ENCODE measurements around the gene MYLIP. TPM values are rescaled to one million over a fixed set of nuclear protein-coding genes. Genes with fewer than 3 reads are reported as not detected.

MYLIP gene
- total and polyA plus RNA-seq, 2 experiments from 2014 or later: 26.7 to 33.8 TPM

DNA sequence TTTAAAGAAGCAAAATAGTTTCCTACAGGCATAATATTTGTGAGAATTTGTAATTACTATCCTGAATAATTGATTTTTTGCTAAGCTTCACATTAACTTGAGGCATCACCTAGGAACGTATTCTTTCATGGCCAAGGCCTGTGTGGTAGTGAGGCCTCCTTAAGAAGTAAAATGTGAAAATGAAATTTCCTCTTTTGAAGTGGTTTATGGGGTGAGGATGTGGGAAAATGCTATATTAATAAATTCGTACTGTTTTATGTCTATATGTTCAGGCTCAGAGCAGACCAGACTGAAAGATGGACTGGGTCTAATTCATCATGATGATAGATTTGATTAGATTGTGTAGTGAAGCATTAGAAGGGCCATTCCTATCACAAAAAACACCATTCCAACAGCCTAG is 33.1 kb downstream of the MYLIP start (continued):
- TF ChIP-seq, protein P1, sequence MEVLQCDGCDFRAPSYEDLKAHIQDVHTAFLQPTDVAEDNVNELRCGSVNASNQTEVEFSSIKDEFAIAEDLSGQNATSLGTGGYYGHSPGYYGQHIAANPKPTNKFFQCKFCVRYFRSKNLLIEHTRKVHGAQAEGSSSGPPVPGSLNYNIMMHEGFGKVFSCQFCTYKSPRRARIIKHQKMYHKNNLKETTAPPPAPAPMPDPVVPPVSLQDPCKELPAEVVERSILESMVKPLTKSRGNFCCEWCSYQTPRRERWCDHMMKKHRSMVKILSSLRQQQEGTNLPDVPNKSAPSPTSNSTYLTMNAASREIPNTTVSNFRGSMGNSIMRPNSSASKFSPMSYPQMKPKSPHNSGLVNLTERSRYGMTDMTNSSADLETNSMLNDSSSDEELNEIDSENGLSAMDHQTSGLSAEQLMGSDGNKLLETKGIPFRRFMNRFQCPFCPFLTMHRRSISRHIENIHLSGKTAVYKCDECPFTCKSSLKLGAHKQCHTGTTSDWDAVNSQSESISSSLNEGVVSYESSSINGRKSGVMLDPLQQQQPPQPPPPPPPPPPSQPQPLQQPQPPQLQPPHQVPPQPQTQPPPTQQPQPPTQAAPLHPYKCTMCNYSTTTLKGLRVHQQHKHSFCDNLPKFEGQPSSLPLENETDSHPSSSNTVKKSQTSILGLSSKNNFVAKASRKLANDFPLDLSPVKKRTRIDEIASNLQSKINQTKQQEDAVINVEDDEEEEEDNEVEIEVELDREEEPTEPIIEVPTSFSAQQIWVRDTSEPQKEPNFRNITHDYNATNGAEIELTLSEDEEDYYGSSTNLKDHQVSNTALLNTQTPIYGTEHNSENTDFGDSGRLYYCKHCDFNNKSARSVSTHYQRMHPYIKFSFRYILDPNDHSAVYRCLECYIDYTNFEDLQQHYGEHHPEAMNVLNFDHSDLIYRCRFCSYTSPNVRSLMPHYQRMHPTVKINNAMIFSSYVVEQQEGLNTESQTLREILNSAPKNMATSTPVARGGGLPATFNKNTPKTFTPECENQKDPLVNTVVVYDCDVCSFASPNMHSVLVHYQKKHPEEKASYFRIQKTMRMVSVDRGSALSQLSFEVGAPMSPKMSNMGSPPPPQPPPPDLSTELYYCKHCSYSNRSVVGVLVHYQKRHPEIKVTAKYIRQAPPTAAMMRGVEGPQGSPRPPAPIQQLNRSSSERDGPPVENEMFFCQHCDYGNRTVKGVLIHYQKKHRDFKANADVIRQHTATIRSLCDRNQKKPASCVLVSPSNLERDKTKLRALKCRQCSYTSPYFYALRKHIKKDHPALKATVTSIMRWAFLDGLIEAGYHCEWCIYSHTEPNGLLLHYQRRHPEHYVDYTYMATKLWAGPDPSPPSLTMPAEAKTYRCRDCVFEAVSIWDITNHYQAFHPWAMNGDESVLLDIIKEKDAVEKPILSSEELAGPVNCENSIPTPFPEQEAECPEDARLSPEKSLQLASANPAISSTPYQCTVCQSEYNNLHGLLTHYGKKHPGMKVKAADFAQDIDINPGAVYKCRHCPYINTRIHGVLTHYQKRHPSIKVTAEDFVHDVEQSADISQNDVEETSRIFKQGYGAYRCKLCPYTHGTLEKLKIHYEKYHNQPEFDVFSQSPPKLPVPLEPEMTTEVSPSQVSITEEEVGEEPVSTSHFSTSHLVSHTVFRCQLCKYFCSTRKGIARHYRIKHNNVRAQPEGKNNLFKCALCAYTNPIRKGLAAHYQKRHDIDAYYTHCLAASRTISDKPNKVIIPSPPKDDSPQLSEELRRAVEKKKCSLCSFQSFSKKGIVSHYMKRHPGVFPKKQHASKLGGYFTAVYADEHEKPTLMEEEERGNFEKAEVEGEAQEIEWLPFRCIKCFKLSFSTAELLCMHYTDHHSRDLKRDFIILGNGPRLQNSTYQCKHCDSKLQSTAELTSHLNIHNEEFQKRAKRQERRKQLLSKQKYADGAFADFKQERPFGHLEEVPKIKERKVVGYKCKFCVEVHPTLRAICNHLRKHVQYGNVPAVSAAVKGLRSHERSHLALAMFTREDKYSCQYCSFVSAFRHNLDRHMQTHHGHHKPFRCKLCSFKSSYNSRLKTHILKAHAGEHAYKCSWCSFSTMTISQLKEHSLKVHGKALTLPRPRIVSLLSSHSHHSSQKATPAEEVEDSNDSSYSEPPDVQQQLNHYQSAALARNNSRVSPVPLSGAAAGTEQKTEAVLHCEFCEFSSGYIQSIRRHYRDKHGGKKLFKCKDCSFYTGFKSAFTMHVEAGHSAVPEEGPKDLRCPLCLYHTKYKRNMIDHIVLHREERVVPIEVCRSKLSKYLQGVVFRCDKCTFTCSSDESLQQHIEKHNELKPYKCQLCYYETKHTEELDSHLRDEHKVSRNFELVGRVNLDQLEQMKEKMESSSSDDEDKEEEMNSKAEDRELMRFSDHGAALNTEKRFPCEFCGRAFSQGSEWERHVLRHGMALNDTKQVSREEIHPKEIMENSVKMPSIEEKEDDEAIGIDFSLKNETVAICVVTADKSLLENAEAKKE (CRISPR knock-in tag; IDR thresholded peaks at IDR 0.05): no peak
- TF ChIP-seq POLR2AphosphoS5 (IDR thresholded peaks at IDR 0.05; ENCODE audit: low read depth): no peak
- TF ChIP-seq NANOG (IDR thresholded peaks at IDR 0.05; ENCODE audit: borderline replicate concordance): no peak
- TF ChIP-seq, protein P2, sequence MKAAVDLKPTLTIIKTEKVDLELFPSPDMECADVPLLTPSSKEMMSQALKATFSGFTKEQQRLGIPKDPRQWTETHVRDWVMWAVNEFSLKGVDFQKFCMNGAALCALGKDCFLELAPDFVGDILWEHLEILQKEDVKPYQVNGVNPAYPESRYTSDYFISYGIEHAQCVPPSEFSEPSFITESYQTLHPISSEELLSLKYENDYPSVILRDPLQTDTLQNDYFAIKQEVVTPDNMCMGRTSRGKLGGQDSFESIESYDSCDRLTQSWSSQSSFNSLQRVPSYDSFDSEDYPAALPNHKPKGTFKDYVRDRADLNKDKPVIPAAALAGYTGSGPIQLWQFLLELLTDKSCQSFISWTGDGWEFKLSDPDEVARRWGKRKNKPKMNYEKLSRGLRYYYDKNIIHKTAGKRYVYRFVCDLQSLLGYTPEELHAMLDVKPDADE (IDR thresholded peaks at IDR 0.05): no peak
- TF ChIP-seq, protein P3, sequence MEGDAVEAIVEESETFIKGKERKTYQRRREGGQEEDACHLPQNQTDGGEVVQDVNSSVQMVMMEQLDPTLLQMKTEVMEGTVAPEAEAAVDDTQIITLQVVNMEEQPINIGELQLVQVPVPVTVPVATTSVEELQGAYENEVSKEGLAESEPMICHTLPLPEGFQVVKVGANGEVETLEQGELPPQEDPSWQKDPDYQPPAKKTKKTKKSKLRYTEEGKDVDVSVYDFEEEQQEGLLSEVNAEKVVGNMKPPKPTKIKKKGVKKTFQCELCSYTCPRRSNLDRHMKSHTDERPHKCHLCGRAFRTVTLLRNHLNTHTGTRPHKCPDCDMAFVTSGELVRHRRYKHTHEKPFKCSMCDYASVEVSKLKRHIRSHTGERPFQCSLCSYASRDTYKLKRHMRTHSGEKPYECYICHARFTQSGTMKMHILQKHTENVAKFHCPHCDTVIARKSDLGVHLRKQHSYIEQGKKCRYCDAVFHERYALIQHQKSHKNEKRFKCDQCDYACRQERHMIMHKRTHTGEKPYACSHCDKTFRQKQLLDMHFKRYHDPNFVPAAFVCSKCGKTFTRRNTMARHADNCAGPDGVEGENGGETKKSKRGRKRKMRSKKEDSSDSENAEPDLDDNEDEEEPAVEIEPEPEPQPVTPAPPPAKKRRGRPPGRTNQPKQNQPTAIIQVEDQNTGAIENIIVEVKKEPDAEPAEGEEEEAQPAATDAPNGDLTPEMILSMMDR (conservative IDR thresholded peaks at IDR 0.05; ENCODE audit: low read depth in 2 of 2): no peak
- no peak for TF ChIP-seq ZNF331 (CRISPR knock-in tag; IDR thresholded peaks at IDR 0.05; ENCODE audit: low read depth)

DNA sequence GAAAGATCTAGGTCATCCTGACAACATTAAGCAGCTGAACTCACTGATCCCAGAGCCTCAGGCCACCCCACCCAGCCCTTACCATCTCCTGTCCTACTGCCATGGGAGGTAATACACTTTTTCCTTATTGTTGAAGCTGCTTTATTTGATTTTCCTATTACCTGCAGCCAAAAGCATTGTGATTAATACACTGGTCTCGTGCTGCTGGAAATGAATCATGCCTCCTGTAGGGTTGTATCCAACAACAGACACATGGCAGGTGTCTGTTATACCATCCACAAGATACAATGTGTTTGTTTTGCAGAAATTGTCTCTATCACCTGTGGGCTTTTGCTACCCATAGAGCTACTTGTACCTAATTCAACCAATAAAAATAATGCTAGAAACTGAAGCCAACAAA is 34.2 kb downstream of the MYLIP start:
- Mint-ChIP-seq H3K4me1 (peaks cover 10% of the 10 kb centered on the region; the same call in 2 of the 3 replicates), H3K27ac (no peak overlapping the region), H3K36me3 (ENCODE audit: low read depth) (peaks cover under 1% of the 10 kb centered on the region; the same call in 1 of the 3 replicates), H3K4me3 (no peak overlapping the region), H3K27me3 (ENCODE audit: insufficient read depth, low read depth, poor library complexity) (no peaks in the 10 kb centered on the region), H3K9me3 (no peaks in the 10 kb centered on the region; the same call in 2 of the 3 replicates)
- H4K20me1 ChIP-seq (replicated peaks; ENCODE audit: insufficient read depth): no peaks in the 10 kb centered on the region
- ATAC-seq (no peak), DNase-seq (ENCODE audit: low spot score) (no peak)
- no peak for TF ChIP-seq STAT1 (IDR thresholded peaks at IDR 0.05; ENCODE audit: unreplicated experiment)
- peaks cover 6% of the 10 kb centered on the region; the same call in 1 of the 2 replicates for H3K4me1 ChIP-seq (ENCODE audit: insufficient read depth)
- H3K36me3 ChIP-seq (ENCODE audit: insufficient read depth): no peaks in the 10 kb centered on the region
- no peak overlapping the region for H3K4me2 ChIP-seq
- H2AFZ ChIP-seq: no peak overlapping the region
- no peak overlapping the region for H3K27ac ChIP-seq (ENCODE audit: low read depth)
- H3K4me3 ChIP-seq: no peak overlapping the region
- no peaks in the 10 kb centered on the region for H3K27me3 ChIP-seq (ENCODE audit: insufficient read depth)
- H3F3A ChIP-seq (replicated peaks; ENCODE audit: low read depth): no peaks in the 10 kb centered on the region
- H3K79me2 ChIP-seq (replicated peaks; ENCODE audit: insufficient read depth): no peaks in the 10 kb centered on the region
- peaks cover 4% of the 10 kb centered on the region; the same call in 1 of the 2 replicates for H3K9me2 ChIP-seq (ENCODE audit: insufficient read depth)
